CD4-positive, alpha-beta memory T cell (primary cell): Measurements from ENCODE around the gene ZBTB16. TPM values are rescaled to one million over a fixed set of nuclear protein-coding genes. Genes with fewer than 3 reads are reported as not detected.
A peak's percentile ranks its signal among the peaks of the same experiment; 100 is the strongest.

Experiments used
- CTCF ChIA-PET: fragments of 350-600 bp; sonication (Branson Sonifier 250); formaldehyde crosslinking; loops from one replicate; lab custom pipeline; 2021; ENCODE audit warnings: inconsistent platforms; ENCODE audit not compliant: partially characterized antibody; lab: Charles Lee
- POLR2A ChIA-PET: fragments of 350-600 bp; sonication (Branson Sonifier 250); formaldehyde crosslinking; loops from one replicate; lab custom pipeline; 2021; ENCODE audit not compliant: partially characterized antibody; lab: Charles Lee
- DNase-seq, 5 donors: peaks; one replicate each; pipeline versions ENCODE4 v3.0.0 to v3.0.0-alpha.2; 2020 to 2022; ENCODE audit warnings: mixed read lengths in 1 of 5
- H3K27ac ChIP-seq: one replicate; pipeline ENCODE4 v1.7.0; 2013; ENCODE audit warnings: low read depth, low read length
- H3K27me3 ChIP-seq: 2 replicates; pipeline ENCODE4 v1.7.0; 2013; ENCODE audit warnings: mild to moderate bottlenecking, low read length, moderate library complexity; ENCODE audit not compliant: insufficient read depth
- H3K36me3 ChIP-seq: 2 replicates; pipeline ENCODE4 v1.7.0; 2013; ENCODE audit warnings: mild to moderate bottlenecking, low read length, moderate library complexity; ENCODE audit not compliant: insufficient read depth
- H3K4me1 ChIP-seq: 2 replicates; pipeline ENCODE4 v1.7.0; 2013; ENCODE audit warnings: mild to moderate bottlenecking, low read length, moderate library complexity; ENCODE audit not compliant: insufficient read depth
- H3K4me3 ChIP-seq, 2 donors: one replicate each; pipeline ENCODE4 v1.7.0; 2013; ENCODE audit warnings: low read length in 2 of 2, mild to moderate bottlenecking in 1 of 2
- H3K9me3 ChIP-seq, 2 donors: one replicate each; pipeline ENCODE4 v1.7.0; 2013; ENCODE audit warnings: low read length in 2 of 2, control low read depth in 1 of 2; ENCODE audit not compliant: control insufficient read depth in 1 of 2
- H3K27ac Mint-ChIP-seq, 7 donors: one replicate each; pipeline ENCODE4 v1.8.0; 2020 to 2021; ENCODE audit warnings: mixed read lengths in 7 of 7, mild to moderate bottlenecking in 6 of 7, inconsistent platforms in 3 of 7, moderate library complexity in 3 of 7
- H3K27me3 Mint-ChIP-seq, 2 donors: one replicate each; pipeline ENCODE4 v1.8.0; 2020 to 2021; ENCODE audit warnings: mixed read lengths in 2 of 2
- H3K36me3 Mint-ChIP-seq, 2 donors: one replicate each; pipeline ENCODE4 v1.8.0; 2020 to 2021; ENCODE audit warnings: mixed read lengths in 2 of 2, inconsistent platforms in 1 of 2, mild to moderate bottlenecking in 1 of 2
- H3K4me1 Mint-ChIP-seq, 4 donors: one replicate each; pipeline ENCODE4 v1.8.0; 2020 to 2021; ENCODE audit warnings: mixed read lengths in 4 of 4, mild to moderate bottlenecking in 1 of 4
- H3K4me3 Mint-ChIP-seq, 8 donors: one replicate each; pipeline ENCODE4 v1.8.0; 2020 to 2021; ENCODE audit warnings: mixed read lengths in 8 of 8, mild to moderate bottlenecking in 7 of 8, moderate library complexity in 6 of 8, inconsistent platforms in 3 of 8
- H3K9me3 Mint-ChIP-seq, 8 donors: one replicate each; pipeline ENCODE4 v1.8.0; 2020 to 2021; ENCODE audit warnings: mixed read lengths in 8 of 8, mild to moderate bottlenecking in 5 of 8, inconsistent platforms in 3 of 8, moderate library complexity in 1 of 8
- intact Hi-C: fragments of 100-400 bp; cut with micrococcal nuclease; formaldehyde crosslinking; loops from one replicate; pipeline ENCODE4 v1.15.1; 2023
- polyA plus RNA-seq, 2 donors: library from polyadenylated mRNA; unstranded; fragments of 300-500 nt; fragmentation: Illumina TruSeq; gene quantifications; one replicate each; pipeline ENCODE4 v1.2.3, GENCODE V29; 2021
- total RNA-seq, 2 experiments: library from RNA; stranded (reverse); gene quantifications; one replicate each; pipeline ENCODE4 v1.2.3, GENCODE V29; 2021

The ZBTB16 gene
- total and polyA plus RNA-seq, 4 experiments from 2014 or later, result 5.6 to 28.4 (median 8.6) TPM

- ChIA-PET POLR2A (no interaction called here), CTCF (interaction anchor here (1.0 to 1.5 kb wide), 2 partner anchors 220 to 260 kb away, joined by 3 read pairs; no protein-coding TSS in a partner anchor)
- Mint-ChIP-seq H3K9me3 (peaks cover 0 to under 1% (median 0%) of the 10 kb centered on the region in 8 donors), H3K27me3 (no peaks in the 10 kb centered on the region), H3K4me3 (no peak overlapping the region), H3K27ac (no peak overlapping the region), H3K4me1 (peaks cover 0 to 3% (median 0%) of the 10 kb centered on the region in 4 donors), H3K36me3 (peaks cover 0 to 2% of the 10 kb centered on the region in 2 donors)
- Histone ChIP-seq H3K9me3 (no peaks in the 10 kb centered on the region), H3K4me1 (no peaks in the 10 kb centered on the region), H3K4me3 (no peak overlapping the region), H3K27me3 (no peaks in the 10 kb centered on the region), H3K27ac (no peak overlapping the region), H3K36me3 (no peaks in the 10 kb centered on the region)
- DNase-seq, result no peak
- intact Hi-C loops, result no loop called here
Measured at GRCh38 chr11:114254571-114255146, 195.1 kb downstream of the ZBTB16 start.

GRCh38 chr11:114255289-114255688 lies 195.8 kb downstream of the ZBTB16 start:
- Mint-ChIP-seq H3K27me3 (no peaks in the 10 kb centered on the region), H3K4me1 (peaks cover 0 to 3% (median 0%) of the 10 kb centered on the region in 4 donors), H3K27ac (peak overlapping the region in 1 of 7 donors; percentile 6), H3K36me3 (peaks cover 0 to 2% of the 10 kb centered on the region in 2 donors), H3K9me3 (peaks cover 0 to 1% (median 0%) of the 10 kb centered on the region in 8 donors), H3K4me3 (no peak overlapping the region)
- Histone ChIP-seq H3K27ac (no peak overlapping the region), H3K27me3 (no peaks in the 10 kb centered on the region), H3K4me1 (no peaks in the 10 kb centered on the region), H3K36me3 (no peaks in the 10 kb centered on the region), H3K9me3 (no peaks in the 10 kb centered on the region), H3K4me3 (no peak overlapping the region)
- CTCF ChIA-PET, result interaction anchor here (0.5 to 12.1 kb wide), 2 partner anchors 222 to 933 kb away, joined by 3 to 255 read pairs; no protein-coding TSS in a partner anchor
- intact Hi-C loops, result no loop called here
- POLR2A ChIA-PET, result no interaction called here
- no peak for DNase-seq

DNA sequence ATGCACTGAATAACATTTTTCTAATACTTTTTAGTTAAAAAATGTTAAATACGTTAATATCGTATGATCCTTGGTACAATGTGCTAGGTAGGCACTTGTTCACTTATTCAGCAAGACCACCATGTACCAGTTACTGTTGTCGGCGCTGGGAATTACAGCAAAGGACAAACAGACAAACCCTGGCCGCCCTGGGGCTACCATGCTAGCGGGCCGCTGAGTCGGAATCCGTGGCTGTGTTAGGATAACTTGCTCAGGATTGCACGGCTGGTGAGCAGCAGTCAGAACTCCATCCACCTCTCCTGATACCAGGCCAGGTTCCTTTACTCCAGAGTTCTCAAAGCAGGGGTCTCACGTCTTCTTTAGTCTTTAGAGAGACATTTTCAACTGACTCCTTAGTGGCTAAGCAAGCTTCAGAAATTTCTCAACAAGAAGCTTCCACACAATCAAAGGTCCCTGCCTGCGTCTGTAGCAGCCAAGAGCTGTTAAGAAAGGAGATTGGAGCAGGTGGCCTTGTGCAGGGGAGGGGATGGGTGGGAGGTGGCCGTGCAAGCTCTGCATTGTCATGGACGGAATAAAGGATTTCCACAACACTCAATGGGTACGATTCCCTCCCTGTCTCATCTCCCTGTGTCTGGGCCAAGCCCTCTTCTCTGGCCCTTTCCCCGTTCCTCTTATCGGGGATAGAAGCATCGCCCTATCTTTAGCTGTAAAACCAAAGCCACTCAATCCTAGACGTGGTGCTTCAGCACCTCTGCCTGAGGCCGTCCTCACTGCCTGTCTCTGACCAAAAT lies 196.9 kb downstream of the ZBTB16 start:
- H3K27me3 Mint-ChIP-seq, result no peaks in the 10 kb centered on the region
- intact Hi-C loops, result no loop called here
- DNase-seq, result no peak
- peaks cover 0 to 1% (median 0%) of the 10 kb centered on the region in 8 donors for H3K9me3 Mint-ChIP-seq
- no peaks in the 10 kb centered on the region for H3K36me3 Mint-ChIP-seq
- peak overlapping the region in 1 of 7 donors; percentile 51 for H3K27ac Mint-ChIP-seq
- no peaks in the 10 kb centered on the region for H3K4me1 ChIP-seq
- POLR2A ChIA-PET, result interaction anchor here (1.0 kb wide), 1 partner anchor 97 kb away, joined by 4 read pairs; no protein-coding TSS in a partner anchor
- no peaks in the 10 kb centered on the region for H3K9me3 ChIP-seq
- H3K27me3 ChIP-seq, result no peaks in the 10 kb centered on the region
- peaks cover 0 to 3% (median 0%) of the 10 kb centered on the region in 4 donors for H3K4me1 Mint-ChIP-seq
- no peaks in the 10 kb centered on the region for H3K36me3 ChIP-seq
- H3K4me3 ChIP-seq, result no peak overlapping the region
- no peak overlapping the region for H3K27ac ChIP-seq
- CTCF ChIA-PET, result interaction anchor here (1.0 to 12.1 kb wide), 5 partner anchors 8 to 358 kb away, joined by 3 to 320 read pairs (median 255); no protein-coding TSS in a partner anchor
- H3K4me3 Mint-ChIP-seq, result no peak overlapping the region

DNA sequence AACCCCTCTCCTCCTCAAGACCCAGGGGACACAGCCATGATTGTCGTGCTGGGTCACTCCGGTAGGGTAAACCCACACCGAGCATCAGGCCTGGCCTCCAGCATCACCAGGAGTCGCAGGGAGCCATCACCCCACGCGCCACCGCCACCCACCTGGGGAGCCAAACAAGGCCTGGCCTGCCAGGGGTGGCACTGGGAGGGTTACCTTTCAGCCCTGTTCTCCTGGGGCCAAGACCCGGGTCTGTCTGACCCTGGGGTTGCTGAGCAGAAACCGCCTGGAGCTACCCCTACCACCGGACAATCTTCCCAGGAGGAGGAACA lies 197.4 kb downstream of the ZBTB16 start:
- H3K27me3 Mint-ChIP-seq, result no peaks in the 10 kb centered on the region
- no peak overlapping the region for H3K4me3 Mint-ChIP-seq
- no peaks in the 10 kb centered on the region for H3K36me3 ChIP-seq
- peaks cover 0 to 3% (median 0%) of the 10 kb centered on the region in 4 donors for H3K4me1 Mint-ChIP-seq
- no peaks in the 10 kb centered on the region for H3K36me3 Mint-ChIP-seq
- CTCF ChIA-PET, result interaction anchor here (1.0 to 12.1 kb wide), 6 partner anchors 9 to 359 kb away, joined by 3 to 320 read pairs (median 166); no protein-coding TSS in a partner anchor
- no peak overlapping the region for H3K4me3 ChIP-seq
- POLR2A ChIA-PET, result interaction anchor here (0.8 to 1.0 kb wide), 2 partner anchors 97 to 198 kb away, joined by 3 to 4 read pairs; partner anchors contain the start of gene ZBTB16
- H3K9me3 Mint-ChIP-seq, result peaks cover 0 to 1% (median 0%) of the 10 kb centered on the region in 8 donors
- no peak for DNase-seq
- no peaks in the 10 kb centered on the region for H3K27me3 ChIP-seq
- no peaks in the 10 kb centered on the region for H3K4me1 ChIP-seq
- peak overlapping the region in 1 of 7 donors; percentile 51 for H3K27ac Mint-ChIP-seq
- H3K27ac ChIP-seq, result no peak overlapping the region
- H3K9me3 ChIP-seq, result no peaks in the 10 kb centered on the region
- intact Hi-C loops, result no loop called here

DNA sequence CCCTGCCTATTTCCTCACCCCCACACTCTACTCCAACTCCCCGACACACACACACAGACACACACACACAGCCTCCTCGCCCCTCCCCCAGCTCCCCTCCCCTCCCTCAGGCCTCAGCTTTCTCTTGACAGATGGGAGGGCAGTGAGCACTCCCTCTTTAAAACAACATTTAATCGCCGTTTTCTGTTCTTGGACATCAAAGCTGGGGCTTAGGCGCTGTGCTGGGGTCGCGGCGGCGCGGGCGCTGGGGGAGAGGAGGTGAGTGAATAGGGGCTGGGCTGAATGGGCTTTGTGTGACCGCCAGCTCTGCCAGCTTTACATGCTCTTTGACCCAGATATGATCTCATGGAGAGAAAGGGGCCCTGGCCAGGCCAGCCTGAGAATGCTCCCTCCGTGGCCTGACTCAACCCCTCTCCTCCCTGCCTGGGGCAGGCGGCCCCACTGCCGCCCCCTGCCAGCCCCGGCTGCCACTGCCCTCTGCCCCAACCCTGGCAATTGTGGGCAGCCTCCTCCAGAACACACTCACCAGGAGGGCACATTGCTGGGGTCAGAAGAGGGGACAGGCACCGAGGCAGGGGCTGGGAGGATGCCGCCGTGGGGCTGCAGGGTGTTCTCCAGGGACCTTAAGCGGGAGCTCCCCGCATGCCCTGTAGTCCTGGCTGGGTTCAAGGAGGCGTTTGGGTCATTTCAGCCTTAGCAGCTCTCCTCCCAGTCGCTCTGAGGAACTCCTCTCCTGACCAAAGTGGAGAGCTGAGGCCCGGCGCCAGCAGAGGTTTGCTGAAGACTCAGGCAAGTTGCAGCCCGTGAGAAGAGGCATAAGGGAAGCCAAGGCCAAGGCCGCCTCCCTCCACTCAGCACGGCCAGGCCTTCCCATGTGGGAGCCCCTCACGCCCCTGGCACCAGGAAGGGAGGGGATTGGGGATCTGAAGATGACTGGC lies 198.4 kb downstream of the ZBTB16 start:
- no peak for DNase-seq
- no peaks in the 10 kb centered on the region for H3K27me3 ChIP-seq
- no peaks in the 10 kb centered on the region for H3K9me3 ChIP-seq
- Mint-ChIP-seq H3K27me3 (no peaks in the 10 kb centered on the region), H3K9me3 (peaks cover 0 to 1% (median 0%) of the 10 kb centered on the region in 8 donors), H3K4me1 (peaks cover 0 to 3% (median 0%) of the 10 kb centered on the region in 4 donors), H3K36me3 (no peaks in the 10 kb centered on the region), H3K27ac (peak overlapping the region in 1 of 7 donors; percentile 32), H3K4me3 (no peak overlapping the region)
- ChIA-PET CTCF (interaction anchor here (1.0 to 12.1 kb wide), 10 partner anchors 9 to 359 kb away, joined by 3 to 320 read pairs (median 55); no protein-coding TSS in a partner anchor), POLR2A (interaction anchor here (0.8 kb wide), 1 partner anchor 199 kb away, joined by 3 read pairs; the partner anchor contains the start of gene ZBTB16)
- H3K27ac ChIP-seq, result no peak overlapping the region
- no peak overlapping the region for H3K4me3 ChIP-seq
- no peaks in the 10 kb centered on the region for H3K36me3 ChIP-seq
- intact Hi-C loops, result no loop called here
- H3K4me1 ChIP-seq, result no peaks in the 10 kb centered on the region

DNA sequence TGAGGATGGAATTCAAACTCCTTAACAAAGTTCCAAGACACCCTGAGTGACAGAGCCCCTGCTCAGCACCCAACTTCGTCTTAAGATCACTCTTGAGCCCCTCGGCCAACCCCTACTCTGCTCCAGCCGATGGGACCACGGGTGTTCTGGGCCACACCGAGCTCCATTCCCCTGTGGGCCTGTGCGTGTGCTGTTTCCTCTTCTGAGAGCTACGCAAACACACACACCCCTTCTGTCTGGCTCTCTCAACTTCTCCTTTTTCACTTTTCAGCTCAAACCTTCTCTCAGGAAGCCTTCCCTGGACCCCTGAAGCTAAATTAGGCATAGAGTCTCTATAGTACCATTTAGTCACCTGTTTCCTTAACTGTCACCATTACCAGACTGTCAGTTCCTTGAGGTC lies 199.2 kb downstream of the ZBTB16 start:
- H3K36me3 ChIP-seq, result no peaks in the 10 kb centered on the region
- no peak for DNase-seq
- no peaks in the 10 kb centered on the region for H3K27me3 ChIP-seq
- ChIA-PET CTCF (interaction anchor here (0.8 to 12.1 kb wide), 11 partner anchors 9 to 360 kb away, joined by 3 to 320 read pairs (median 38); no protein-coding TSS in a partner anchor), POLR2A (interaction anchor here (1.0 kb wide), 1 partner anchor 99 kb away, joined by 4 read pairs; no protein-coding TSS in a partner anchor)
- no peaks in the 10 kb centered on the region for H3K9me3 ChIP-seq
- Mint-ChIP-seq H3K9me3 (peaks cover 0 to 1% (median 0%) of the 10 kb centered on the region in 8 donors), H3K27me3 (no peaks in the 10 kb centered on the region), H3K4me1 (peaks cover 0 to 3% (median 0%) of the 10 kb centered on the region in 4 donors), H3K4me3 (no peak overlapping the region), H3K36me3 (no peaks in the 10 kb centered on the region), H3K27ac (peak overlapping the region in 3 of 7 donors; percentile 8 to 63 (median 11))
- intact Hi-C loops, result no loop called here
- H3K27ac ChIP-seq, result no peak overlapping the region
- no peaks in the 10 kb centered on the region for H3K4me1 ChIP-seq
- no peak overlapping the region for H3K4me3 ChIP-seq
